ENCODE results near the gene MPDZ.

DNA sequence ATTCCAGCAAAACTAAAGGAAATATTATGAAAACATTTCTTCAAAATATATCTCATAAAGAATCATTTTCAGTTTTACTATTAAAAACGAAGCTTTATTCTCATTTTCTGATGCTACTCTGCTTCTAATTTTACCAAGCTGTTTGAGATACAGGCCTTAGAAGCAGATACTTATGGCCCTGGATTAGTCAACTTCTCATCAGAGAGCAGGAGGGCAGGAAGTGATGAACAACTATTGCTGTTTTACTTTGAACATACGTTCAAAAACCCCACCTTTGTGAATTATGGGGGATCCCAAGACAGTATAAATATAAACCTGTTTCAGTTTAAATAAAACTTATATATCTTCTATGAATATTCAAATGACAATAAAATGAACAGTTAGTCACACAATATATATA lies 16.0 kb downstream of the MPDZ start:
- TF ChIP-seq POLR2A (IDR thresholded peaks at IDR 0.05) (no peak), EP300 (IDR thresholded peaks at IDR 0.05) (no peak), POLR2AphosphoS5 (IDR thresholded peaks at IDR 0.05) (no peak)
- TF ChIP-seq, protein P1, sequence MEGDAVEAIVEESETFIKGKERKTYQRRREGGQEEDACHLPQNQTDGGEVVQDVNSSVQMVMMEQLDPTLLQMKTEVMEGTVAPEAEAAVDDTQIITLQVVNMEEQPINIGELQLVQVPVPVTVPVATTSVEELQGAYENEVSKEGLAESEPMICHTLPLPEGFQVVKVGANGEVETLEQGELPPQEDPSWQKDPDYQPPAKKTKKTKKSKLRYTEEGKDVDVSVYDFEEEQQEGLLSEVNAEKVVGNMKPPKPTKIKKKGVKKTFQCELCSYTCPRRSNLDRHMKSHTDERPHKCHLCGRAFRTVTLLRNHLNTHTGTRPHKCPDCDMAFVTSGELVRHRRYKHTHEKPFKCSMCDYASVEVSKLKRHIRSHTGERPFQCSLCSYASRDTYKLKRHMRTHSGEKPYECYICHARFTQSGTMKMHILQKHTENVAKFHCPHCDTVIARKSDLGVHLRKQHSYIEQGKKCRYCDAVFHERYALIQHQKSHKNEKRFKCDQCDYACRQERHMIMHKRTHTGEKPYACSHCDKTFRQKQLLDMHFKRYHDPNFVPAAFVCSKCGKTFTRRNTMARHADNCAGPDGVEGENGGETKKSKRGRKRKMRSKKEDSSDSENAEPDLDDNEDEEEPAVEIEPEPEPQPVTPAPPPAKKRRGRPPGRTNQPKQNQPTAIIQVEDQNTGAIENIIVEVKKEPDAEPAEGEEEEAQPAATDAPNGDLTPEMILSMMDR (IDR thresholded peaks at IDR 0.05): no peak

Measured in stomach (tissue), 4 donors.